ENCODE data around the gene CYS1.

The CYS1 gene

GRCh38 chr2:10072656-10073480, 7.3 kb downstream of the CYS1 start:
- peak; percentile 46 to 62 (median 49) for DNase-seq (ENCODE audit: low read depth in 3 of 3, low spot score in 1 of 3)

- DNase-seq (ENCODE audit: low read depth in 3 of 3, low spot score in 1 of 3) = no peak
Observed at GRCh38 chr2:10071595-10071994, 8.6 kb downstream of the CYS1 start.

DNA sequence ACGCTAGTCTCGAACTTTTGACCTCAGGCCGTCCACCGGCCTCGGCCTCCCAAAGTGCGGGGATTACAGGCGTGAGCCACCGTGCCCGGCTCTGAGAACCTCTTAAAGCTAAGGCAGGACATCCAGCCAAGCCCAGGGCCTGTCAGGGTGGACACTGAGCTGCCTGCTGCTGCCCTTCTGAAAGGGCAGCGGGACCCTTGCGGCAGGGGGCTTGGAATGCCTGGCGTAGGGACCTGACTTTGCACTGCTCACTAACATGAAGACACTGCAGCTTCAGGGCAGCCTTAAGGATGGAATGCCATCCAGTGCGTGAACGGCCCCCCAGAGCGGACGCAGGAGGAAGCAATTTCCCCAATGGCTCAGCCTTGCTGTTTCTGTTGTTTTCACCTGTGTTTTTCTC, 9.0 kb downstream of the CYS1 start:
- no peak for DNase-seq (ENCODE audit: low read depth in 3 of 3, low spot score in 1 of 3)

DNA sequence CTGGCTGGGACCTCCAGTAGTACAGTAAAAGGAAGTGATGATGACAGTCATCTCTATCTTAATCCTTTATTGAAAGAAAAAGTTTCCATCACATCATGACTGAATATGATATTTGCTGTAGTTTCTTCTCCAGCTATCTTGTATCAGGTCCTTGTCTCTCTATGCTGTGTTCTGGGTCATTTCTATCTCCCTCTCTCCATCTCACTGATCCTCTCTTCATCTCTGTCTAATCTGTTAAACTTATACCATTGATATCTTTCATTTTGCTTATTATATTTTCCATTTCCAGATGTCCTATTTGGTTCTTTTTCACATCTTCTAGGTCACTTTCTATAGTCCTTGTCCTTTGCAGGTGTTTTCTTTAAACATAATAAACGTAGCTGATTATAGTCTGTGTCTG, 12.3 kb downstream of the CYS1 start:
- DNase-seq (ENCODE audit: low read depth in 3 of 3, low spot score in 1 of 3) = no peak

DNA sequence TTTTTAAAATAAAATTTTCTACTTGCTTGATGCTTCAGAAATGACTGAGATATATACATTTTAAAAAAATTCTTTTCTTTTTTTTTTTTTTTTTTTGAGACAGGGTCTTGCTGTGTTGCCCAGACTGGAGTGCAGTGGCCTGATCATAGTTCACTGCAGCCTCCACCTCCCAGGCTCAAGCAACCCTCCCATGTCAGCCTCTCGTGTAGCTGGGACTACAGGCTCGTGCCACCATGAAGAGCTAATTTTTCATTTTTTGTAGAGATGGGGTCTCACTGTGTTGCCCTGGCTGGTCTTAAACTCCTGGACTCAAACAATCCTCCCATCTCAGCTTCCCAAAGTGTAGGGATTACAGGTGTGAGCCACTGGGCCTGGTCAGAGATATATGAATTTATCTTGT, 12.9 kb downstream of the CYS1 start:
- DNase-seq (ENCODE audit: low read depth in 3 of 3, low spot score in 1 of 3) = no peak

DNA sequence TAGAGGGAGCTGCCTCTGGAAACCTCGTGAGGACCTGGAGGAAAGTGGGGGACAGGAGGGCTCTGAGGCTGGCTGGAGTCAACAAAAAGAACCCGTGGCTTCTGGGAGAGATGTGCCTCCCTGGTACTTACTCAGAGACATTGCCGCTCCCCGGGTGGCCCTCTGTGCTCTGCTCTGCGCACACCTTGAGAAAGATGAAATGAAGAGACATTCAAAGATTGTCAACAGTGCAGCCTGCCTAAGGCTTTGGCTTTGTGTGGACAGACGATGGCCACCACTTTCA, 14.5 kb downstream of the CYS1 start:
- DNase-seq (ENCODE audit: low read depth in 3 of 3, low spot score in 1 of 3) = no peak

DNA sequence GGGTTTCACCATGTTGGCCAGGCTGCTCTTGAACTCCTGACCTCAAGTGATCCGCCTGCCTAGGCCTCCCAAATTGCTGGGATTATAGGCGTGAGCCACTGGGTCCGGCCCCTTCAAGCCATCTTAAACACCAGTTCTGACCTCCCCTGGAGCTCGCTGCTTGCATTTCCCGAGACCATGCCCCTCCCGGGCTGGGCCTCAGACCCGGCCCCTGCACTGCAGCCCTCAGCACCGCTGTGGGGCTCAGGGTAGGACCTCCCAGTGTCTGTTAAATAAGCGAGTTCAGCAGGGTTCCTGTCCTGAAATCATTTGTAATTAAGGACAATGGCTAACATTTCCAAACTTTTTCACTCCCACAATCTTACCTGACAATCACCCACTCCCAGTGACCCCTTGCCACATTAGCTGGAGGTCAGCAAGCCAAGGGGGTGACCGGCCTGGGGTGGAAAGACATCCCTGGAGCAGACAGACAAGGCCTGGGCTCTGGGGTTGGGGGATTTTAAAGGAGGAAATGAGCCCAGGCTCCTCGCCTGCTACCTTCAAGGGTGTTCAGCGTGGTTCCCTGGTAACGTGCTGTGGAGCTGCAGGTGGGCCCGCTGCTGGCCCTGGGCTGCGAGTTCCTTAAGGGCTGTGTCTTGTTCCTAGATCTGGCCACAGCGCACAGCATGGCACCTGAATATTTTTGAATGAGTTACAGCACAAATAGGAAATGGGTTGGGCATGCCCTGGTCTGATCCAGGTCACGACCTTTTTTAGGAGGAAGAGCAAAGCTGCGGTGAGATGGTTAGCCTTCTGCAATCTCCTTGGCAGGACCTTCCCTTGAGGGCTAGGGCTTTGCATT, 15.1 kb downstream of the CYS1 start:
- no peak for DNase-seq (ENCODE audit: low read depth in 3 of 3, low spot score in 1 of 3)

DNA sequence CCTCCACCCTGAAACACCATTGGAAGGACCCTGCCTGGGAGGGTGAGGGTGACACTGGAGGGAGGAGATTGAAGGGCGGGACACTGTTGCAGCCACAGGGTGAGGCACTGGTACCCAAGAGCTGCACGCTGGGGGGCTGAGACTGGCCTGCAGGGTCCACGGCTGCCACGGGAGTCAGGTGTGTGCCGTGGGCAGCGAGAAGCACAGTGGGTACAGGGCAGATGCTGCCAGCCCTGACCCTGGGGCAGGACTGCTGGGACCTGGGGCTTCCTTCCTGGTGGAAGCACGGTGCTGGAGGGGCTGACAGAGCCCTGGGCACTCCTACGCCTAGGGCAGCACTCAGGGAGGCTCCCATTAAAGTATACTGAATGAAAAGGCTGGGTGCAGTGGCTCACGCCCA, 16.6 kb downstream of the CYS1 start:
- no peak for DNase-seq (ENCODE audit: low read depth in 3 of 3, low spot score in 1 of 3)

- no peak for DNase-seq (ENCODE audit: low read depth in 3 of 3, low spot score in 1 of 3)
Observed at GRCh38 chr2:10062931-10063365, 17.3 kb downstream of the CYS1 start.

DNA sequence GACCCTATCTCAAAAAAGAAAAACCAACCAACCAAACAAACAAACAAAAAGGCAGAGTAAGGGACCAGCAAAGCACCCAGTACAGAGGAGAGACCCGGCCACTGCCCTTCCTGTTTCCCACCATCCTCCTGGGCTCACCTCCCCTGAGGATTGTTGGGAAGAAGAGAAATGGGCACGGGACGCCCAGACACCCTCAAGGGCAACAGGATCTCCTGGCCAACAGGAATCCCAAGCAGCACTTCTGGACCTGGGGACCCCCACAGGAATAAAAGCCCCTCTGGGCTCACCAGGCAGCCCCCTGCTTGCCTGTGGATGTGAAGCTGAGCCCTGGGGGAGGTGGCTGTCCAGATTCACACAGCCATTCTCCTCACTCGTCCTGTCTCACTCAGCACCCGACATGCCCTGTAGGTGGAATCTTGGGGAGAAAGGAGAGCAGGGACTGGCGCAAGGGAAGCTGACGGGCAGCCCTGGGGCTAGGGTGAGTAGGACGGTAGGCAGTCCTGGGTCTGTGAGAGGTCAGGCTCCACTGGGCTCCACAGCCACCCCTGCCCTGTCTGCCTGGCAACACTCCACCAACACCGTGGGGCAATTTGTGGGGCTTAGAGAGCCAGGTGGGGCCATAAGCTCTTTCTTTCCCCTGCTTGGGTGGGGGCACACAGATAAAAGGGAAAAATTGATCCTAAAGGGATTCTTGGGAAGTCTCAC, 18.8 kb downstream of the CYS1 start:
- no peak for DNase-seq (ENCODE audit: low read depth in 3 of 3, low spot score in 1 of 3)

DNA sequence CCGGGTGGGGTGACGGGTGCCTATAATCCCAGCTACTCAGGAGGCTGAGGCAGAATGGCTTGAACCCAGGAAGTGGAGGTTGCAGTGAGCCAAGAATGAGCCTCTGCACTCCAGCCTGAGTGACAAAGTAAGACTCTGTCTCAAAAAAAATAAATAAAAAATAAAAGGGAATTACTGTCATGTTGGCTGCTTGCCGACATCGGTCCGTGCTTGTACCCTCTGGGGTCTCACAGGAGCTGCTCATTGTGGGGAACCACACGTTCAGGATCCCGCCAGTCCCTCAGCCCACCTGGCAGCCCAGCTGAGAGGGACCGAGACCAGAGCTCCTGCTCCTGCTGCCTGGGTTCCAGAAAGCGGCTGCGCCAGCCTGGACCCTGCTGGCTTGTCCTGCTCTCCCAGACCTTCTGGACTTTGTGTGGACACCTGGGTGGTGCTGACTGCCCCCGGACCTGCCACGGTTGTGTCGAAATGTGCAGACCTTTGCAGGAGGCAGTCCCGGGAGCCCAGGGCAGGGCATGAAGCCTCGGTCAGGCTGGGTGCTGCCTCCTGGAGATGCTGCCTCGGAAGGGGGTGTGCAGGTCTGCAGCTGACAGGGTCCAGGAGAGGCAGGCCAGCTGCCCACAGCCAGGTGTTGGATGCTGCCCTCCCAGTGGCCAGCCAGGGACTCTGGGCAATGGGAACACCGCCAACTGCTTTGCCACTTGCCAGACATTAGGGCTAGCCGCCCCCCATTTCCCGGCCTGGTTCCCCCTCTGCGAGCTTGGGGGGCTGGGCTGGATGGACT, 20.5 kb downstream of the CYS1 start:
- no peak for DNase-seq (ENCODE audit: low read depth in 3 of 3, low spot score in 1 of 3)

DNA sequence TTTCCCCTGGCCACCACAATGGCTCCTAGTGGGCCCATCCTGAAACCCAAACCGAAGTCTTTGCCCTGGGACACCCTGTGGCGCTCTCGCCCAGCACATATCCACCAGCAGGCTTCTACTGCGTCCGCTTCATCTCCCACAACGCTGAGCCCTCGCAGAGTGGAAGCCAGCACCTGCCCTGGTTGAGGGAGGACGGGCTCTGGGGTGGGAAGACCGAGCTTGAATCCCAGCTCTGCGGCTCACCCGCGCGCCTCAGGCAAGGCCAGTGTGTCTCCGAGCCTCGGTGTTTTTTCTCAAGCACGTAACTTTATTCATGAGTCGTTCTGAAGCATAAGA, 21.2 kb downstream of the CYS1 start:
- DNase-seq (ENCODE audit: low read depth in 3 of 3, low spot score in 1 of 3) = no peak

GRCh38 chr2:10058251-10059015, 21.8 kb downstream of the CYS1 start:
- DNase-seq (ENCODE audit: low read depth in 3 of 3, low spot score in 1 of 3) = no peak

GRCh38 chr2:10057231-10058107, 22.7 kb downstream of the CYS1 start:
- DNase-seq (ENCODE audit: low read depth in 3 of 3, low spot score in 1 of 3) = no peak

DNA sequence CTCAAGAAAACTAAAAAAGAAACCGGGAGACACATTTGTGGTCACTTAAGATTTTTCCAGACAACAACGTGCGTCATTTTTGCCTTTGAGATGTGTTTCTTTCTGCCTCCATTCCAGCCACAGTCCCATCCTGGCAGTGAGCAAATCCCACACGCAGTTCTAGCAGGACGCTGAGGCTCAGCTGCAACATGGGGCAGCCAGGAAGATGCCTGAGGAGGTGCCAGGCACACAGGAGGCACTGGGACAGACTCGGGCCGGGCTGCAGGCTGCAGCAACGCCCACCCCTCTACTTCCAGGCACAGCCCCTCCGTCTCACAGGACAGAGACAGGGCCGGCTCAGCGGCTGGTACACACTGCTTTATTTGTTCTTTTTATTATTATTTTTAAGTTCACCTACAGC, 23.8 kb downstream of the CYS1 start:
- no peak for DNase-seq (ENCODE audit: low read depth in 3 of 3, low spot score in 1 of 3)

DNA sequence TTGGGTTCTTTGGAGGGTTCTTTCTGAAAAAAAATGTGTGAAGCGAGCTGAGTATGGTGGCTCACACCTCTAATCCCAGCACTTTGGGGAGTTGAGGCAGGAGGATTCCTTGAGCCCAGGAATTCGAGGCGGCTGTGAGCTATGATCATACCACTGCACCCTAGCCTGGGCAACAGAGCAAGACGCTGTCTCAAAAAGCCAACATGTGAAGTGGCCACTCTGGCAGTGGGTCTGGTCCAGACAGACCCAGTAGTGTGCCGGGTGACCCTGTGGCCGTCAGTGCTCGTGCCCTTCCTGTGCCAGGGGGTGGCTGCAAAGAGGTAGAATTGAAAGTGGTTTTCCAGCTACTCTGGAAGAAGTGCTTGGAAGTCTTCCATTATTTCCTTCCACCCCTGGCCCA, 25.2 kb downstream of the CYS1 start:
- no peak for DNase-seq (ENCODE audit: low read depth in 3 of 3, low spot score in 1 of 3)

DNA sequence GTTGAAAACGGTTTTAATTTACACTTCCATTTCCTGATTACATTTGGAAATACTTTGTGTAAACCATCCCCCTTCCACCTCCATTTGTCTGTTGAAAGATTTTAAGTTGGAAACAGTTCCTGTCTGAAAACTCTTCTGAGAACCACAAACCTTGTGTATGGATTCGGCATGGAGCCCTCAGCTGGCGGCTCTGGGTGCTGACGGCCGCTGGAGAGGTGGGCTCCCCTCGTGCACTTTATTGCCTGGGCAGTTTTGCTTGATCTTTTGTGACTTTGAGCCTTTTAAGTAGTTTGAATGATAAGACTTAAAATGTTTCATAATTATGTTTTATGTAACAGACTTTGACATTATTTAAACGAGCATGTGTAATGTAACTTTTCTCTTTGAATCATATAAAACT, 25.8 kb downstream of the CYS1 start:
- DNase-seq (ENCODE audit: low read depth in 3 of 3, low spot score in 1 of 3) = no peak

GRCh38 chr2:10053351-10053750, 26.9 kb downstream of the CYS1 start:
- no peak for DNase-seq (ENCODE audit: low read depth in 3 of 3, low spot score in 1 of 3)

- DNase-seq (ENCODE audit: low read depth in 3 of 3, low spot score in 1 of 3) = no peak
Observed at GRCh38 chr2:10052216-10052615, 28.0 kb downstream of the CYS1 start.
